ENCODE data around the gene AUTS2.

DNA sequence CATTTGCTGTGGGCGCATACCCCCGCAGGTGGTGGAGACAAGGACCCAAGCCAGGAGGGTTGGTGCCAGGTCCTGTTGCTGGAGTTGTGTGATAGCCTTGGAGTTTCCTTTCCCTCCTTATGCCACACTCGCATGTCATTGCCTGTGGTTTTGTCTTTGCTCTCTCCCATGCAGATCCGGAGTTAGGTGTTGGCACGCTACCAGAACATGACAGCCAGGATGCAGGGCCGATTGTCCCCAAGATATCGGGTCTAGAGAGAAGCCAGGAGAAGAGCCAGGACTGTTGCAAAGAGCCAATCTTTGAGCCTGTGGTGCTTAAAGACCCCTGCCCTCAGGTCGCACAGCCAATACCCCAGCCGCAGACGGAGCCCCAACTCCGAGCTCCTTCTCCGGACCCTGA is 1164.4 kb downstream of the AUTS2 start:
- no peak for TF ChIP-seq RAD21 (conservative IDR thresholded peaks at IDR 0.05)
- no peak for TF ChIP-seq POLR2AphosphoS5 (IDR thresholded peaks at IDR 0.05)
- TF ChIP-seq, protein P1, sequence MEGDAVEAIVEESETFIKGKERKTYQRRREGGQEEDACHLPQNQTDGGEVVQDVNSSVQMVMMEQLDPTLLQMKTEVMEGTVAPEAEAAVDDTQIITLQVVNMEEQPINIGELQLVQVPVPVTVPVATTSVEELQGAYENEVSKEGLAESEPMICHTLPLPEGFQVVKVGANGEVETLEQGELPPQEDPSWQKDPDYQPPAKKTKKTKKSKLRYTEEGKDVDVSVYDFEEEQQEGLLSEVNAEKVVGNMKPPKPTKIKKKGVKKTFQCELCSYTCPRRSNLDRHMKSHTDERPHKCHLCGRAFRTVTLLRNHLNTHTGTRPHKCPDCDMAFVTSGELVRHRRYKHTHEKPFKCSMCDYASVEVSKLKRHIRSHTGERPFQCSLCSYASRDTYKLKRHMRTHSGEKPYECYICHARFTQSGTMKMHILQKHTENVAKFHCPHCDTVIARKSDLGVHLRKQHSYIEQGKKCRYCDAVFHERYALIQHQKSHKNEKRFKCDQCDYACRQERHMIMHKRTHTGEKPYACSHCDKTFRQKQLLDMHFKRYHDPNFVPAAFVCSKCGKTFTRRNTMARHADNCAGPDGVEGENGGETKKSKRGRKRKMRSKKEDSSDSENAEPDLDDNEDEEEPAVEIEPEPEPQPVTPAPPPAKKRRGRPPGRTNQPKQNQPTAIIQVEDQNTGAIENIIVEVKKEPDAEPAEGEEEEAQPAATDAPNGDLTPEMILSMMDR (IDR thresholded peaks at IDR 0.05; ENCODE audit: poor library complexity, severe bottlenecking), result no peak
- no peak for TF ChIP-seq EP300 (conservative IDR thresholded peaks at IDR 0.05; ENCODE audit: poor library complexity, severe bottlenecking)
- TF ChIP-seq, protein P2, sequence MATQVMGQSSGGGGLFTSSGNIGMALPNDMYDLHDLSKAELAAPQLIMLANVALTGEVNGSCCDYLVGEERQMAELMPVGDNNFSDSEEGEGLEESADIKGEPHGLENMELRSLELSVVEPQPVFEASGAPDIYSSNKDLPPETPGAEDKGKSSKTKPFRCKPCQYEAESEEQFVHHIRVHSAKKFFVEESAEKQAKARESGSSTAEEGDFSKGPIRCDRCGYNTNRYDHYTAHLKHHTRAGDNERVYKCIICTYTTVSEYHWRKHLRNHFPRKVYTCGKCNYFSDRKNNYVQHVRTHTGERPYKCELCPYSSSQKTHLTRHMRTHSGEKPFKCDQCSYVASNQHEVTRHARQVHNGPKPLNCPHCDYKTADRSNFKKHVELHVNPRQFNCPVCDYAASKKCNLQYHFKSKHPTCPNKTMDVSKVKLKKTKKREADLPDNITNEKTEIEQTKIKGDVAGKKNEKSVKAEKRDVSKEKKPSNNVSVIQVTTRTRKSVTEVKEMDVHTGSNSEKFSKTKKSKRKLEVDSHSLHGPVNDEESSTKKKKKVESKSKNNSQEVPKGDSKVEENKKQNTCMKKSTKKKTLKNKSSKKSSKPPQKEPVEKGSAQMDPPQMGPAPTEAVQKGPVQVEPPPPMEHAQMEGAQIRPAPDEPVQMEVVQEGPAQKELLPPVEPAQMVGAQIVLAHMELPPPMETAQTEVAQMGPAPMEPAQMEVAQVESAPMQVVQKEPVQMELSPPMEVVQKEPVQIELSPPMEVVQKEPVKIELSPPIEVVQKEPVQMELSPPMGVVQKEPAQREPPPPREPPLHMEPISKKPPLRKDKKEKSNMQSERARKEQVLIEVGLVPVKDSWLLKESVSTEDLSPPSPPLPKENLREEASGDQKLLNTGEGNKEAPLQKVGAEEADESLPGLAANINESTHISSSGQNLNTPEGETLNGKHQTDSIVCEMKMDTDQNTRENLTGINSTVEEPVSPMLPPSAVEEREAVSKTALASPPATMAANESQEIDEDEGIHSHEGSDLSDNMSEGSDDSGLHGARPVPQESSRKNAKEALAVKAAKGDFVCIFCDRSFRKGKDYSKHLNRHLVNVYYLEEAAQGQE (IDR thresholded peaks at IDR 0.05; ENCODE audit: borderline replicate concordance), result no peak
- TF ChIP-seq EZH2 (IDR thresholded peaks at IDR 0.05; ENCODE audit: borderline replicate concordance, insufficient read depth, low read length, poor library complexity, severe bottlenecking), result no peak
- no peak for TF ChIP-seq SMC3 (conservative IDR thresholded peaks at IDR 0.05; ENCODE audit: poor library complexity)
- no peak for TF ChIP-seq TAF1 (IDR thresholded peaks at IDR 0.05; ENCODE audit: low read depth)
- TF ChIP-seq MXI1 (conservative IDR thresholded peaks at IDR 0.05; ENCODE audit: poor library complexity, severe bottlenecking), result no peak
